SK-N-MC (cell line): ENCODE data around the gene KARS1.

Experiments
- EZH2 ChIP-seq: fragments of 200-600 bp; sonication (generic); IDR thresholded peaks from one replicate; pipeline ENCODE4 v1.6.1; 2017; ENCODE audit warnings: antibody characterized with exemption
- POLR2AphosphoS5 ChIP-seq: IDR thresholded peaks from 2 replicates; pipeline ENCODE4 v1.6.1; 2012; ENCODE audit warnings: mild to moderate bottlenecking, low read depth, low read length, borderline replicate concordance

- no peak for TF ChIP-seq POLR2AphosphoS5
- TF ChIP-seq EZH2 = no peak
These were observed 30.3 kb downstream of the KARS1 start for GRCh38 chr16:75617121-75617520.
